H7 (cell line): ENCODE data around the gene SPRING1. TPM values are rescaled to one million over a fixed set of nuclear protein-coding genes. Genes with fewer than 3 reads are reported as not detected.

Experiments used
- DNase-seq: peaks from one replicate; pipeline ENCODE4 v3.0.0; 2012
- H3K27me3 ChIP-seq: 2 replicates; pipeline ENCODE4 v1.6.0; 2011; ENCODE audit warnings: mild to moderate bottlenecking, low read length; ENCODE audit not compliant: control insufficient read depth, insufficient read depth
- H3K36me3 ChIP-seq: replicated peaks from 2 replicates; pipeline ENCODE4 v1.5.1; 2011; ENCODE audit warnings: low read length; ENCODE audit not compliant: control insufficient read depth, insufficient read depth
- H3K4me3 ChIP-seq: 2 replicates; pipeline ENCODE4 v1.5.1; 2011; ENCODE audit warnings: low read depth, mild to moderate bottlenecking, control low read depth, low read length, moderate library complexity; ENCODE audit not compliant: insufficient read depth
- total RNA-seq: library from RNA; depleted of rRNA; stranded (reverse); fragments of >200 nt; shearing (Covaris generic); gene quantifications from 2 replicates; pipeline ENCODE4 v1.2.3, GENCODE V29; 2014; rRNA removed

SPRING1 gene, protein sequence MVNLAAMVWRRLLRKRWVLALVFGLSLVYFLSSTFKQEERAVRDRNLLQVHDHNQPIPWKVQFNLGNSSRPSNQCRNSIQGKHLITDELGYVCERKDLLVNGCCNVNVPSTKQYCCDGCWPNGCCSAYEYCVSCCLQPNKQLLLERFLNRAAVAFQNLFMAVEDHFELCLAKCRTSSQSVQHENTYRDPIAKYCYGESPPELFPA
- 51.8 and 51.9 TPM in 2 replicates for total RNA-seq

DNA sequence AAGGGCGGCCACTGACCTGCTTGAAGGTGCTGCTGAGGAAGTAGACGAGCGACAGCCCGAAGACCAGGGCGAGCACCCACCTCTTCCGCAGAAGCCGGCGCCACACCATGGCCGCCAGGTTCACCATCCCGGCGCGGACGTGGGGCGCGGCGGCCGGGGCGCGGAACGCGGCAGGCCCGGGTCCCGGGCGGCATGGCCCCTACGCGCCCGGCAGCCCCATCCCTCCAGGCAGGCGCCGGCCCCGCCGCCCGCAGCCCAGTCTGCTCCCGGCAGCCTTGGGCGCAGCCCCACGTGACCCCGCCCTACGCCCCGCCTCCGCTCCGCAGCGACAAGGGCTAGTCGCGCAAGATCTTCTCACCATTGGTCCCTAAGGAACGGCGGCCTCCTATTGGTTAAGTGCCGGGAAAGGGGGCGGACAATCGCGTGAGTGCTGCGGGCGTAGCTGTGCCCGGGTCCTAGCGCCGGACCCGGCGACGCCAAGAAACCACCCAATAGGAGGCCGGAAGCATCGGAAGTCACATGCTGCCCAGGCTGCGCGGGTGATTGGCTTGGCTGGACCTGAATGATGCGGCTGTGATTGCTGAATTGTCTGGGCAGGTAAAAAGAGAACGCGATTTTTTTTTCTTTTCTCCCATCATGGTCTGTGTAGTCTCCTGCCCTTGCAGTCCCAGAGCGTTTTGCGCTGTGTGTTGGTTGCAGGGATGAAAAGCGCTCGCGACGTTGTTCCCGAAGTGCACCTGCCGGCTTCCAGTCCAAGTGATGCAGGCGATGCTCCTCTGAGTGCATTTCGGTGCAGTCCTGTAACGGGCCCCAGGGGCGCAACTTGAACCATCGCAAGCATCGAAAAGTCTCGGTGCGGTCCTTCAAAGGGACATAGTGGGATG lies at the start of gene SPRING1, which contains the start of gene RNFT2:
TSS of gene SPRING1 (minus strand) at position 296 of the 884 bp plus-strand sequence. CDS start at position 127, 169 bp downstream.
TSS of gene RNFT2 (plus strand) at position 542 of the 884 bp plus-strand sequence. CDS start 2,183 bp downstream, outside the sequence.
- H3K36me3 ChIP-seq: peaks cover 6% of the 10 kb centered on the region
- peak; percentile 99 for DNase-seq
- H3K4me3 ChIP-seq: peak within 1 kb of the TSS; percentile 82
- no peaks in the 10 kb centered on the region; the same call in 1 of the 2 replicates for H3K27me3 ChIP-seq

- no peak overlapping the region for H3K4me3 ChIP-seq
- H3K27me3 ChIP-seq: no peaks in the 10 kb centered on the region
- peaks cover 26% of the 10 kb centered on the region for H3K36me3 ChIP-seq
- peak; percentile 46 for DNase-seq
These were observed 46.4 kb upstream of the SPRING1 start for GRCh38 chr12:116784238-116784612.

GRCh38 chr12:116783525-116784237 lies 45.8 kb upstream of the SPRING1 start:
- Histone ChIP-seq H3K36me3 (peaks cover 29% of the 10 kb centered on the region), H3K27me3 (no peaks in the 10 kb centered on the region), H3K4me3 (no peak overlapping the region)
- no peak for DNase-seq

GRCh38 chr12:116780942-116781341 lies 43.1 kb upstream of the SPRING1 start:
- Histone ChIP-seq H3K36me3 (peaks cover 23% of the 10 kb centered on the region), H3K4me3 (no peak overlapping the region), H3K27me3 (no peaks in the 10 kb centered on the region)
- no peak for DNase-seq

DNA sequence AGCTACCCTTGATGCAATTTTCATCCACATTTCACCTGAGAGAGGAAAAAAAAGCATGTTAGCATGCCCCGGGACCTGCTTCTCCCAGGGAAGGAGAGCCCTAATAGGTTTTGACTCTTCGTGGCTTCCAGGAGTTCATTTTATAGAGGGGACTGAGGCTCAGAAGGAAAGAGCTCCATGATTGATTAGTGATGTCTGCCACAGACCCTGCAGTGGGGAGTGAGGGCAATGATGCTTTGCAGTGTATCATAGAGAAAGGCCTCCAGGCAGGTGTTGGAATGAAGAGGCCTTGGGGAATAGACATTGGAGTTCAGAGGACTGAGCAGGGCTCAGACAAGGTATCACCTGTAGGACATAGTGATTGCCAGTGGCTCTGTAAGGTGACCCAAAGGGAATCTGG lies 41.7 kb upstream of the SPRING1 start:
- DNase-seq: no peak
- Histone ChIP-seq H3K27me3 (no peaks in the 10 kb centered on the region), H3K36me3 (peaks cover 22% of the 10 kb centered on the region), H3K4me3 (no peak overlapping the region)

- Histone ChIP-seq H3K4me3 (no peak overlapping the region), H3K27me3 (no peaks in the 10 kb centered on the region), H3K36me3 (peaks cover 14% of the 10 kb centered on the region)
- DNase-seq: no peak
These were observed 39.4 kb upstream of the SPRING1 start for GRCh38 chr12:116777245-116777644.

GRCh38 chr12:116774020-116774419 lies 36.2 kb upstream of the SPRING1 start:
- H3K36me3 ChIP-seq: peaks cover 5% of the 10 kb centered on the region
- H3K4me3 ChIP-seq: no peak overlapping the region
- DNase-seq: no peak
- H3K27me3 ChIP-seq: no peaks in the 10 kb centered on the region

DNA sequence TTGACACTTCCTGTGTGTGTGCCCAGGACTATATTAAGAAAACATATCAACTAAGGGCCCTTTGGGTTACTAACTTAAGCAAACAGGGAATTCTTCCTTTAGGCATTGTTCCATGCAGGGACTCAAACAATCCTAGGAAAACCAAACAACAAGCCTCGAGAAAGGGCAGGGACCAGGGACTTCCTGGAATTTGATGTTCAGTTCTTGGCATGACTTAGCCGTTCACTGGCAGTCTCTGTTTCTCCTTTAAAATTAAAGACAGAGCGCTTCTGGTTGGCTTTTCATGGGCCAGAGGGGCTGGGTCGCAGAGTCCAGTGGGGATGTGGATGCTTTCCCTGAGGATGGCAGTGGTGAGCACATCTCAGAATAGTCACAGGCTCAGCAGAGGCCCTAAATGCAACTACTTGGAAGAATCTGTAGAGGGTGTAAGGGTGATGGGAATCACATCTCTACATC lies 35.4 kb upstream of the SPRING1 start:
- no peak overlapping the region for H3K4me3 ChIP-seq
- no peaks in the 10 kb centered on the region for H3K27me3 ChIP-seq
- peaks cover 2% of the 10 kb centered on the region for H3K36me3 ChIP-seq
- DNase-seq: peak; percentile 63

DNA sequence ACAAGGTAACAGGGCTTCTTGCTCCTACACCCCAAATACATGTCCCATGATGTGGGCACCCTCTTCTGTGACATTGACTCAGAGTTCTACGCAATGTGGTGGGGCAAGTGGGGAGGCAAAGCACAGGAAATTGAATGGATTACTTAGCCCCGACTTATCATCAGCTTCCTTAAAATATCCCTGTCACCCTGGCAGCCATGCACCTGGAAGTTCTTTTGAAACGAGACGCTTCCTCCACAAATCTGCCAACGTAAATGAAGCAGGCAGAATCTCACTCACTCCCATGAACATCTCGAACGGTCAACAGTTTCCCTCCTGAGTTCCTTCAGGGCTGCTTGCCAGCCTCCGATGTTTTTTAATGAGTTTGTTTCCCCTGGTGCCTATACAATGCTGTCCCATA lies 33.8 kb upstream of the SPRING1 start:
- Histone ChIP-seq H3K4me3 (no peak overlapping the region), H3K27me3 (no peaks in the 10 kb centered on the region), H3K36me3 (peaks cover 4% of the 10 kb centered on the region)
- no peak for DNase-seq

- no peak for DNase-seq
- Histone ChIP-seq H3K36me3 (peaks cover 9% of the 10 kb centered on the region), H3K27me3 (no peaks in the 10 kb centered on the region), H3K4me3 (no peak overlapping the region)
These were observed 28.9 kb upstream of the SPRING1 start for GRCh38 chr12:116766746-116767145.

- no peaks in the 10 kb centered on the region for H3K27me3 ChIP-seq
- peaks cover 11% of the 10 kb centered on the region for H3K36me3 ChIP-seq
- DNase-seq: no peak
- no peak overlapping the region for H3K4me3 ChIP-seq
These were observed 28.4 kb upstream of the SPRING1 start for GRCh38 chr12:116766285-116766684.

DNA sequence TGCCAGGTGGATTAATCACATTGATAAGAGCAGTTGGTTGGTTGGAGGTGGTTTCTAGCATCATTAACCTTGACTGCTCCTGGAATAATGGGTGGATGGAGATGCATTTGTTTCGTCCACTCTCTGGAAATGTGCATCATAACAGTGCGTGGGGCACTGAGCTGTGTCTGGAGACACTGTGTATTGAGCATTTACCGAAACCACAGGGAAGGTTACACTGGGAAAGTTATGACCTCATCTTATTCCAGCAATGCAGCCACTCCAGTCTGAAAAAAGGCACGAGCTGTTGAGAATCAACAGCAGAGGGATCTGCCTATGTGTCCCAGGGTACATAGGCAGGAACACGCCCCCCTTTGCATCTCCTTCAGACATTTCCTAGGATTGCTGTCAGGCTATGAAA lies 27.4 kb upstream of the SPRING1 start:
- Histone ChIP-seq H3K27me3 (no peaks in the 10 kb centered on the region), H3K4me3 (no peak overlapping the region), H3K36me3 (peaks cover 11% of the 10 kb centered on the region)
- no peak for DNase-seq

DNA sequence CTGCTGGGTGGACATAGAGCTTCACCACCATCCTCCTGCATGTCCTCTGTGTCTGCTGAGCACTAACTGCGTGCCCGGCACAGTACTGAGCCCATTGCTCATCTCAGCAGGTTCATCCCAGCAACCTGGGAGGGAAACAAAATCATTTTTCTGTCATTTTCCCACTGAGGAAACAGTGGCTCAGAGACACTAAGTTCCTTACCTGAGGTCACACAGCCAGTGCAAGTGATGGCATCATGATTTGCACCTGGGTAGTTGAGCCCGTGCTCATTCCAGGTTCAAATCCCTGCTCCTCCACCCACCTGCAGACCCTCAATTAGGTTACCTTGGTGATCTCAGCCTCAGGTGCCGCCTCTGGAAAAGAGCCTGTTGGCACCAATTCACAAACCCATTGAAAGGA lies 23.6 kb upstream of the SPRING1 start:
- DNase-seq: no peak
- peaks cover 5% of the 10 kb centered on the region for H3K36me3 ChIP-seq
- no peak overlapping the region for H3K4me3 ChIP-seq
- H3K27me3 ChIP-seq: no peaks in the 10 kb centered on the region

- DNase-seq: no peak
- no peaks in the 10 kb centered on the region for H3K27me3 ChIP-seq
These were observed 22.8 kb upstream of the SPRING1 start for GRCh38 chr12:116760622-116761020.

More at GRCh38 chr12:116760622-116761020, 22.8 kb upstream of the SPRING1 start:
- H3K4me3 ChIP-seq: no peak overlapping the region
- peaks cover 3% of the 10 kb centered on the region; the same call in 1 of the 2 replicates for H3K36me3 ChIP-seq
